Spinal cord (tissue), 10 donors: ENCODE measurements around the gene ARHGEF1. TPM values are rescaled to one million over a fixed set of nuclear protein-coding genes. Genes with fewer than 3 reads are reported as not detected.

Source experiments
- DNase-seq, 6 donors: peaks; one replicate each; pipeline versions ENCODE4 v3.0.0 to v3.0.0-alpha.2; 2013 to 2015; ENCODE audit warnings: low spot score in 6 of 6, low read depth in 4 of 6
- H3K27ac ChIP-seq: one replicate; pipeline ENCODE4 v1.5.1; 2013; ENCODE audit warnings: low read depth, low read length, control low read depth
- H3K27me3 ChIP-seq: one replicate; pipeline ENCODE4 v1.6.1; 2013; ENCODE audit warnings: low read length; ENCODE audit not compliant: control insufficient read depth, insufficient read depth
- H3K36me3 ChIP-seq: one replicate; pipeline ENCODE4 v1.6.1; 2013; ENCODE audit warnings: low read length; ENCODE audit not compliant: control insufficient read depth, insufficient read depth
- H3K4me1 ChIP-seq: one replicate; pipeline ENCODE4 v1.6.1; 2013; ENCODE audit warnings: low read length; ENCODE audit not compliant: control insufficient read depth, insufficient read depth
- H3K4me3 ChIP-seq: one replicate; pipeline ENCODE4 v1.5.1; 2013; ENCODE audit warnings: low read depth, low read length, control low read depth
- H3K9me3 ChIP-seq: one replicate; pipeline ENCODE4 v1.6.1; 2013; ENCODE audit warnings: low read length; ENCODE audit not compliant: control insufficient read depth, insufficient read depth
- WGBS: methylation state at CpG from one replicate; pipeline ENCODE4 v1.1.5; 2013; ENCODE audit warnings: missing lambda C conversion rate; ENCODE audit not compliant: insufficient coverage; 5-methylcytosine and 5-hydroxymethylcytosine counted together
- polyA plus RNA-seq, 2 donors: library from polyadenylated mRNA; unstranded; fragments of 120-200 nt; gene quantifications; one replicate each; pipeline ENCODE4 v1.2.1, GENCODE V29; 2013; ENCODE audit not compliant: insufficient read length in 2 of 2
- total RNA-seq, 2 donors: library from RNA; depleted of rRNA in 1 of 2; stranded (reverse); fragments of 120-200 nt in 1 of 2; fragments of >200 nt in 1 of 2; gene quantifications; one replicate each; pipeline versions ENCODE4 v1.2.3 to v1.2.4, GENCODE V29; 2013 to 2014
- donor health status: healthy.

ARHGEF1 gene
- total and polyA plus RNA-seq, 4 donors = 17.3 to 113 (median 51.3) TPM

DNA sequence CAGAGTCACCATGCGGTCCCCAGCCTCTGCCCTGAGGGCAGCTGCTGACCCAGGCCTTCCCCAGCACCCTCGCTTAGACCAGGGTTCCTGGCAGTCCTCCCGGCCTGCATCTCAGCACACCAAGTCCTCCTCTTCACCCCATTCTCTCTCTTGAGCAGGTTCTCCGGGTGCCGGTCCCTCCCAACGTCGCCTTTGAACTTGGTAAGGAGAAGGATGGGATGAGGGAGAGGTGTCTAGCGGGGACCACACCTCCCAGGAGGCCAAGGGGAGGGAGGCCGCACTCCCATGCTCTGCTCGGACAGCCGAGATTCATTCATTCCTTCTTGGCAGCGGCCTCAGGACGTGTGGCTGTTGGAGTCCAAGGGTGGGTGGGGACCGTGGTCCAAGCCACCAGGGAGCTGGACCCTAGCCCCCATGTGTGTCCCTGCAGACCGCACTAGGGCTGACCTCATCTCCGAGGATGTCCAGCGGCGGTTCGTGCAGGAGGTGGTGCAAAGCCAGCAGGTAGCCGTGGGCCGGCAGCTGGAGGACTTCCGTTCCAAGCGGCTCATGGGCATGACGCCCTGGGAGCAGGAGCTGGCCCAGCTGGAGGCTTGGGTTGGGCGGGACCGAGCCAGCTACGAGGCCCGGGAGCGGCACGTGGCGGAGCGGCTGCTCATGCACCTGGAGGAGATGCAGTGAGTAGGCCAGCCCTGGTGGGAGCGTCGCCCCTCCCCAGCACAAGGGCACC, 9.4 kb downstream of the ARHGEF1 start:
- H3K4me1 ChIP-seq = peaks cover 9% of the 10 kb centered on the region
- H3K27ac ChIP-seq = no peak overlapping the region
- H3K36me3 ChIP-seq = peaks cover 80% of the 10 kb centered on the region
- H3K27me3 ChIP-seq = no peaks in the 10 kb centered on the region
- DNase-seq = no peak
- no peaks in the 10 kb centered on the region for H3K9me3 ChIP-seq
- no peak overlapping the region for H3K4me3 ChIP-seq
- 86% methylated on average over 28 of the region's 34 CpGs for WGBS

DNA sequence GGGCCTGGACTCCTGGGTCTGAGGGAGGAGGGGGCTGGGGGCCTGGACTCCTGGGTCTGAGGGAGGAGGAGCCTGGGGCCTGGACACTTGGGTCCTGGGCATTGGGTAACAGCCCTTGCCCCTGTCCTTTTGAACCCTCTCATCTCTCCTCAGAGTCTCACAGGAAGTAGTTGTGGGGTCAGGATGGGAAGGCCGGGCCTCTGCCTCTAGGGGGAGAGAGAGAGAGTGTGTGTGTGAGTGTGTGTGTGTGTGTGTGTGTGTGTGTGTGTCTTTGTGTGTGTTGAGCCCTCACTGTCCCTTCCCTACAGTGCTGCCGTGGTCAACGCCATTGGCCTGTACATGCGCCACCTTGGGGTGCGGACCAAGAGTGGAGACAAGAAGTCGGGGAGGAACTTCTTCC, 10.9 kb downstream of the ARHGEF1 start:
- H3K4me1 ChIP-seq = no peaks in the 10 kb centered on the region
- H3K9me3 ChIP-seq = no peaks in the 10 kb centered on the region
- no peak overlapping the region for H3K4me3 ChIP-seq
- H3K27me3 ChIP-seq = no peaks in the 10 kb centered on the region
- WGBS = 61% methylated on average over 6 of the region's 6 CpGs
- peaks cover 80% of the 10 kb centered on the region for H3K36me3 ChIP-seq
- no peak overlapping the region for H3K27ac ChIP-seq
- DNase-seq = no peak

- peaks cover 78% of the 10 kb centered on the region for H3K36me3 ChIP-seq
- H3K9me3 ChIP-seq = no peaks in the 10 kb centered on the region
- no peaks in the 10 kb centered on the region for H3K27me3 ChIP-seq
- H3K4me1 ChIP-seq = no peaks in the 10 kb centered on the region
- H3K4me3 ChIP-seq = no peak overlapping the region
- no peak overlapping the region for H3K27ac ChIP-seq
- no peak for DNase-seq
- WGBS = 95% methylated on average over 13 of the region's 14 CpGs
These were observed 11.4 kb downstream of the ARHGEF1 start for GRCh38 chr19:41894350-41894749.

DNA sequence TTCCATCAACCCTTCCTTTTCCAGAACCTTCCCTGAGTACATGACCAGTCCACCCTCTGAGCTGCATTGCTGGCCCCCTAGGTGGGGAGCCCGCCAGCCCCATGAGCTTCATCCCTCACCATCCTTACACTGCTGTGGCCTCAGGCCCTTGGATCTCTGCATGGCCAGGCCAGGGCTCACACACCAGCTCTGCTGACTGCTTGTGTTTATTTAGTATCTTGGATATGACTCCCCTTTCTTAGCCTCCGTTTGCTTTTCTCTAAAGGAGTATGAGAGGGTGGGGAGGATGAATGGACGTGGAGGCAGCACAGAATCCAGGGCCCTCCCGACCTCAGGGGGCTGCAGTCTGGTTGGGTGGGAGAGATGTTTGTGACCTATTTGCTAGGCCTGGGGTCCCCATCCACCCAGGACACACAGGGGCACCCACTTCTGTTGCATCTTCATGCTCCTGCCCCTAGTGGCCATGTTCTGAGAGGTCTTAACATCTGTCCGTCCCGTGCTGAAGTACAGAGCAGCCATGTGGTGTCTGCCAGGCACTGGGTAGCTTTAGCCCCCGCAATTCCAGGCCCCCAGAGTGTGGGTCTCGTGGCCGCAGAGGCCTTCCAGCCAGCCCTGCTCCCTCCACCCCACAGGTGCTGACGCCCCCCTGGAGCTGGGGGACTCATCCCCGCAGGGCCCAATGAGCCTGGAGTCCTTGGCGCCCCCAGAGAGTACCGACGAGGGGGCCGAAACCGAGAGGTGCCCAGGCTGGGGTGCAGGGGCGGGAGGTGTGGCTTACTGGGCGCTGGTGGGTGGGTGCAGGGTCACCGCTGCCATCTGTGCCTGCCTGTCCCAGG, 13.0 kb downstream of the ARHGEF1 start:
- Histone ChIP-seq H3K27ac (no peak overlapping the region), H3K36me3 (peaks cover 73% of the 10 kb centered on the region), H3K4me3 (no peak overlapping the region), H3K9me3 (no peaks in the 10 kb centered on the region), H3K27me3 (no peaks in the 10 kb centered on the region), H3K4me1 (no peaks in the 10 kb centered on the region)
- WGBS = 82% methylated on average over 16 of the region's 19 CpGs
- no peak for DNase-seq

- DNase-seq = no peak
- H3K27me3 ChIP-seq = no peaks in the 10 kb centered on the region
- no CpG with 5 or more reads among the region's 1 CpG for WGBS
- no peaks in the 10 kb centered on the region for H3K4me1 ChIP-seq
- peaks cover 78% of the 10 kb centered on the region for H3K36me3 ChIP-seq
- H3K27ac ChIP-seq = no peak overlapping the region
- no peak overlapping the region for H3K4me3 ChIP-seq
- H3K9me3 ChIP-seq = no peaks in the 10 kb centered on the region
These were observed 13.6 kb downstream of the ARHGEF1 start for GRCh38 chr19:41896581-41896942.

DNA sequence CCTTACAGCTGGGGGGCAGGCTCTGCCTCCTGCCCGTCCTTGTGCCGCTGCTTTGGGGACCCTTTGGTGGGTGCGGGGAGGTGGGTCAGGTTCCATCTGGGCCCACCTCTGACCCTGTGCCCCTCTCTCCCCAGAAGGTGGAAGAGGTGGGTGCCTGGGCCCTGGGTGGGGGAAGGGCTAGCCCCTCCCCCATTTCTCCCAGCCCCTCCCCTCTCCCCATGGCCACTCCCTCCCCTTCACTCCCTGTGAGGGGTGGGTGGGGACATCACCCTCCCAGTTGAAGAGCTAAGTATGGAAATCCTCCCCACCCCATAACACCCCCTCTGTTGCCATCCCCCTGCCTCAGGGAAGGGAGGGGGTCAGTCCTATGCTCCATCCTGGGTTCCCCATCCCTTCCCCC, 14.2 kb downstream of the ARHGEF1 start:
- no peak overlapping the region for H3K4me3 ChIP-seq
- H3K27ac ChIP-seq = no peak overlapping the region
- no peak for DNase-seq
- no peaks in the 10 kb centered on the region for H3K4me1 ChIP-seq
- H3K9me3 ChIP-seq = no peaks in the 10 kb centered on the region
- peaks cover 78% of the 10 kb centered on the region for H3K36me3 ChIP-seq
- WGBS = no CpG with 5 or more reads among the region's 3 CpGs
- no peaks in the 10 kb centered on the region for H3K27me3 ChIP-seq

DNA sequence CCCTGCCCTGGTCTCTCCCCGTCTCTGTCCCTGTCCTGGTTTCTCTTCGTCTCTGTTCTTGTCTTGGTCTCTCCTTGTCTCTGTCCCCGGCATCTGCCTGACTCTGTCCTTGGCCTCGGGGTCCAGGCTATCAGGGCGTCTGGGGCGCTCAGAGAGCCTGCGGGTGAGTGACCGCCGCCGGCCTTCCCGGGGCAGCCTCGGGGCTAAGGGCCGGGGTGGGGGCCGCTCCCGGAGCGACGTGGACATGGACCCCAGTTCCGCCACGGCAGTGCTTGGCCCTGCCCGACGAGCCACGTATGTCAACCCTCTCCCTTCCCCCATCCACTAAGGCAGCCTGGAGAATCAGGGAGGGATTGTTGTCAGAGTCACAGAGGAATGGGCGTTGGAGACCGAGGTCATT, 14.8 kb downstream of the ARHGEF1 start:
- H3K4me3 ChIP-seq = no peak overlapping the region
- H3K27me3 ChIP-seq = no peaks in the 10 kb centered on the region
- 91% methylated on average over 14 of the region's 24 CpGs for WGBS
- no peak for DNase-seq
- peaks cover 78% of the 10 kb centered on the region for H3K36me3 ChIP-seq
- H3K9me3 ChIP-seq = no peaks in the 10 kb centered on the region
- H3K27ac ChIP-seq = no peak overlapping the region
- H3K4me1 ChIP-seq = no peaks in the 10 kb centered on the region

GRCh38 chr19:41898235-41898634, 15.3 kb downstream of the ARHGEF1 start:
- H3K36me3 ChIP-seq = peaks cover 78% of the 10 kb centered on the region
- no peak for DNase-seq
- 95% methylated on average over 12 of the region's 15 CpGs for WGBS

GRCh38 chr19:41901707-41902360, 18.9 kb downstream of the ARHGEF1 start:
- no peak overlapping the region for H3K4me3 ChIP-seq

More at GRCh38 chr19:41898235-41898634, 15.3 kb downstream of the ARHGEF1 start:
- Histone ChIP-seq H3K9me3 (no peaks in the 10 kb centered on the region), H3K27me3 (no peaks in the 10 kb centered on the region), H3K27ac (no peak overlapping the region), H3K4me3 (no peak overlapping the region), H3K4me1 (no peaks in the 10 kb centered on the region)

More at GRCh38 chr19:41901707-41902360, 18.9 kb downstream of the ARHGEF1 start:
- no peak for DNase-seq
- H3K4me1 ChIP-seq = no peaks in the 10 kb centered on the region
- WGBS = 90% methylated on average over 19 of the region's 21 CpGs
- no peaks in the 10 kb centered on the region for H3K27me3 ChIP-seq
- peaks cover 83% of the 10 kb centered on the region for H3K36me3 ChIP-seq
- no peaks in the 10 kb centered on the region for H3K9me3 ChIP-seq
- H3K27ac ChIP-seq = no peak overlapping the region
